HepG2 (cell line): ENCODE data around the gene IFT88. TPM values are rescaled to one million over a fixed set of nuclear protein-coding genes. Genes with fewer than 3 reads are reported as not detected.

ENCODE experiments used
- ARID2 ChIP-seq: sonication (generic); formaldehyde crosslinking; IDR thresholded peaks from 2 replicates; pipeline ENCODE4 v1.8.1; 2022; ENCODE audit warnings: mild to moderate bottlenecking, missing genetic modification reagents, borderline replicate concordance
- FOXM1 ChIP-seq: sonication (generic); formaldehyde crosslinking; IDR thresholded peaks from 2 replicates; pipeline ENCODE4 v1.5.0; 2020; ENCODE audit warnings: missing genetic modification reagents
- KDM5A ChIP-seq: fragments of 200-600 bp; sonication (generic); IDR thresholded peaks from 2 replicates; pipeline ENCODE4 v1.7.0; 2018; ENCODE audit warnings: antibody characterized with exemption, mild to moderate bottlenecking, low read length, borderline replicate concordance
- MTA1 ChIP-seq: sonication (generic); formaldehyde crosslinking; IDR thresholded peaks from 2 replicates; pipeline ENCODE4 v1.4.0; 2020; ENCODE audit warnings: missing genetic modification reagents, mild to moderate bottlenecking, borderline replicate concordance
- NCOR1 ChIP-seq: fragments of 200-600 bp; sonication (generic); IDR thresholded peaks from 2 replicates; pipeline ENCODE4 v1.7.0; 2017; ENCODE audit warnings: antibody characterized with exemption, low read length, borderline replicate concordance
- RAD51 ChIP-seq: fragments of 450-650 bp; IDR thresholded peaks from 2 replicates; pipeline ENCODE4 v1.6.1; 2016; ENCODE audit warnings: borderline replicate concordance
- RFXANK ChIP-seq: IDR thresholded peaks from 2 replicates; pipeline ENCODE4 v1.6.1; 2016
- RXRA ChIP-seq: sonication (generic); formaldehyde crosslinking; IDR thresholded peaks from 2 replicates; pipeline ENCODE4 v1.5.1; 2020; ENCODE audit warnings: missing genetic modification reagents
- ZBTB7A ChIP-seq: sonication (generic); formaldehyde crosslinking; IDR thresholded peaks from 2 replicates; pipeline ENCODE4 v1.8.0; 2022; ENCODE audit warnings: mild to moderate bottlenecking, missing genetic modification reagents
- ZNF326 ChIP-seq: sonication (generic); formaldehyde crosslinking; IDR thresholded peaks from 2 replicates; pipeline ENCODE4 v1.4.0; 2020; ENCODE audit warnings: missing genetic modification reagents, borderline replicate concordance
- ZNF337 ChIP-seq: sonication (generic); formaldehyde crosslinking; IDR thresholded peaks from 2 replicates; pipeline ENCODE4 v1.5.1; 2020; ENCODE audit warnings: missing genetic modification reagents, low read depth, mild to moderate bottlenecking, borderline replicate concordance
- polyA plus RNA-seq, 8 experiments: library from polyadenylated mRNA; depleted of rRNA in 3 of 8; stranded (reverse) in 7 of 8; unstranded in 1 of 8; fragments of >200 nt; fragmentation: Illumina TruSeq in 4 of 8; extraction: Trizol in 4 of 8; gene quantifications; 2 replicates each; pipeline versions ENCODE4 v1.2.1 to v1.2.3, GENCODE V29; 2011 to 2016; ENCODE audit warnings: low read depth in 4 of 8, missing spikeins in 1 of 8, mixed read lengths in 1 of 8; ENCODE audit not compliant: insufficient read depth in 1 of 8
- total RNA-seq, 5 experiments: library from RNA; depleted of rRNA; stranded (reverse); fragments of >200 nt; fragmentation: Illumina TruSeq; extraction: Trizol; gene quantifications; 2 replicates each; pipeline ENCODE4 v1.2.3, GENCODE V29; 2016; ENCODE audit warnings: low read depth in 1 of 5
- TF ChIP-seq, protein P1 (sequence below): sonication (generic); formaldehyde crosslinking; IDR thresholded peaks from 2 replicates; pipeline ENCODE4 v1.4.0; 2020; ENCODE audit warnings: missing genetic modification reagents
- TF ChIP-seq, protein P2 (sequence below): IDR thresholded peaks from 2 replicates; pipeline ENCODE4 v1.6.1; 2016; ENCODE audit warnings: missing genetic modification reagents, missing compliant biosample characterization
- TF ChIP-seq, protein P3 (sequence below): sonication (generic); formaldehyde crosslinking; IDR thresholded peaks from 2 replicates; pipeline ENCODE4 v1.5.0; 2020; ENCODE audit warnings: mild to moderate bottlenecking, missing genetic modification reagents
- TF ChIP-seq, protein P4 (sequence below): sonication (generic); formaldehyde crosslinking; IDR thresholded peaks from 2 replicates; pipeline ENCODE4 v1.4.0; 2020; ENCODE audit warnings: missing genetic modification reagents
- TF ChIP-seq, protein P5 (sequence below): sonication (generic); formaldehyde crosslinking; IDR thresholded peaks from 2 replicates; pipeline ENCODE4 v1.8.1; 2023; ENCODE audit warnings: mild to moderate bottlenecking, moderate library complexity, missing genetic modification reagents
- TF ChIP-seq, protein P6 (sequence below): sonication (generic); formaldehyde crosslinking; IDR thresholded peaks from 2 replicates; pipeline ENCODE4 v1.4.0; 2020; ENCODE audit warnings: missing genetic modification reagents

The IFT88 gene
- total and polyA plus RNA-seq, 2 of the 13 experiments (the other 11 are each of a cell fraction or from before 2014, with no cell fraction given) = 8.4 to 19.9 TPM

DNA sequence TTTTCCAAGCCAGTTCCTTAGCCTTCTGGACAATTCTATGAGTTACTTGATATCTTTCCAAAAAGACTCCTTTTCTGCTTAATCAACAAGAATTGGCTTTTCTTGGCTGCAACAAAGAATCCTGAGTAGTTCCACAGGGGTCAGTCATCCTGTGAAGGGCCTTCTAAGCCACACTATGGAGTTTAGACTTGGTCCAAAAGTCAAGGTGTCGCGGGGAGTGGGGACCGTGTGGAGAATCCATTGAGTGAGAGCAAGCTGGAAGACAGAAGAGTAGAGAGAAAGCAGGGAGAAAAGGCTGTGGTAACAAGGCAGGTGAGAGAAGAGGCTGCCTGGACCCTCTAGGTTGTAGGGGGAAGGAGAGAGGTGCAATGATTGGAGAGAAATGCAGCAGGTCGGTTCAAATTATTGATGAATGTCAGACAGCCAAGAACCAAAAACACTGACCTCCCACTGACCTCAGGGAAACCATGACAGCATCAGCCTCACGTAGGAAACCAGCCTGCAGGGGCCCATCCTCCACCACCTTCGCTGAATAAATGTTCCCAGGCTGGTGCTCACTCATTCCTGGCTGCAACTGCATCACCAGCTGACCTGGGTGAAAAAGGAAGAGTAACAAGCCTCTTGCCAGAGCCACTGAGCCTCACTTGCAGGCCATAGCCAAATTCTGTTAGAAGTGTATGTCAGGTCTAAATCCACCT, 7.1 kb upstream of the IFT88 start (continued):
- TF ChIP-seq, protein P1, sequence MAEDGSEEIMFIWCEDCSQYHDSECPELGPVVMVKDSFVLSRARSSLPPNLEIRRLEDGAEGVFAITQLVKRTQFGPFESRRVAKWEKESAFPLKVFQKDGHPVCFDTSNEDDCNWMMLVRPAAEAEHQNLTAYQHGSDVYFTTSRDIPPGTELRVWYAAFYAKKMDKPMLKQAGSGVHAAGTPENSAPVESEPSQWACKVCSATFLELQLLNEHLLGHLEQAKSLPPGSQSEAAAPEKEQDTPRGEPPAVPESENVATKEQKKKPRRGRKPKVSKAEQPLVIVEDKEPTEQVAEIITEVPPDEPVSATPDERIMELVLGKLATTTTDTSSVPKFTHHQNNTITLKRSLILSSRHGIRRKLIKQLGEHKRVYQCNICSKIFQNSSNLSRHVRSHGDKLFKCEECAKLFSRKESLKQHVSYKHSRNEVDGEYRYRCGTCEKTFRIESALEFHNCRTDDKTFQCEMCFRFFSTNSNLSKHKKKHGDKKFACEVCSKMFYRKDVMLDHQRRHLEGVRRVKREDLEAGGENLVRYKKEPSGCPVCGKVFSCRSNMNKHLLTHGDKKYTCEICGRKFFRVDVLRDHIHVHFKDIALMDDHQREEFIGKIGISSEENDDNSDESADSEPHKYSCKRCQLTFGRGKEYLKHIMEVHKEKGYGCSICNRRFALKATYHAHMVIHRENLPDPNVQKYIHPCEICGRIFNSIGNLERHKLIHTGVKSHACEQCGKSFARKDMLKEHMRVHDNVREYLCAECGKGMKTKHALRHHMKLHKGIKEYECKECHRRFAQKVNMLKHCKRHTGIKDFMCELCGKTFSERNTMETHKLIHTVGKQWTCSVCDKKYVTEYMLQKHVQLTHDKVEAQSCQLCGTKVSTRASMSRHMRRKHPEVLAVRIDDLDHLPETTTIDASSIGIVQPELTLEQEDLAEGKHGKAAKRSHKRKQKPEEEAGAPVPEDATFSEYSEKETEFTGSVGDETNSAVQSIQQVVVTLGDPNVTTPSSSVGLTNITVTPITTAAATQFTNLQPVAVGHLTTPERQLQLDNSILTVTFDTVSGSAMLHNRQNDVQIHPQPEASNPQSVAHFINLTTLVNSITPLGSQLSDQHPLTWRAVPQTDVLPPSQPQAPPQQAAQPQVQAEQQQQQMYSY (CRISPR knock-in tag) = no peak
- no peak for TF ChIP-seq ARID2 (CRISPR knock-in tag)
- TF ChIP-seq NCOR1 = peak; percentile 40; the same call in 1 of the 2 replicates
- TF ChIP-seq, protein P2, sequence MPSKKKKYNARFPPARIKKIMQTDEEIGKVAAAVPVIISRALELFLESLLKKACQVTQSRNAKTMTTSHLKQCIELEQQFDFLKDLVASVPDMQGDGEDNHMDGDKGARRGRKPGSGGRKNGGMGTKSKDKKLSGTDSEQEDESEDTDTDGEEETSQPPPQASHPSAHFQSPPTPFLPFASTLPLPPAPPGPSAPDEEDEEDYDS = 0 out of 2 replicates have a peak, but pooled peaks have one; percentile 14
- no peak for TF ChIP-seq KDM5A
- no peak for TF ChIP-seq RAD51
- TF ChIP-seq RXRA (CRISPR knock-in tag) = peak; percentile 42; the same call in 1 of the 2 replicates
- TF ChIP-seq, protein P3, sequence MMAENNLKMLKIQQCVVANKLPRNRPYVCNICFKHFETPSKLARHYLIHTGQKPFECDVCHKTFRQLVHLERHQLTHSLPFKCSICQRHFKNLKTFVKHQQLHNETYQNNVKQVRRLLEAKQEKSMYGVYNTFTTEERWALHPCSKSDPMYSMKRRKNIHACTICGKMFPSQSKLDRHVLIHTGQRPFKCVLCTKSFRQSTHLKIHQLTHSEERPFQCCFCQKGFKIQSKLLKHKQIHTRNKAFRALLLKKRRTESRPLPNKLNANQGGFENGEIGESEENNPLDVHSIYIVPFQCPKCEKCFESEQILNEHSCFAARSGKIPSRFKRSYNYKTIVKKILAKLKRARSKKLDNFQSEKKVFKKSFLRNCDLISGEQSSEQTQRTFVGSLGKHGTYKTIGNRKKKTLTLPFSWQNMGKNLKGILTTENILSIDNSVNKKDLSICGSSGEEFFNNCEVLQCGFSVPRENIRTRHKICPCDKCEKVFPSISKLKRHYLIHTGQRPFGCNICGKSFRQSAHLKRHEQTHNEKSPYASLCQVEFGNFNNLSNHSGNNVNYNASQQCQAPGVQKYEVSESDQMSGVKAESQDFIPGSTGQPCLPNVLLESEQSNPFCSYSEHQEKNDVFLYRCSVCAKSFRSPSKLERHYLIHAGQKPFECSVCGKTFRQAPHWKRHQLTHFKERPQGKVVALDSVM (CRISPR knock-in tag) = no peak
- TF ChIP-seq, protein P4, sequence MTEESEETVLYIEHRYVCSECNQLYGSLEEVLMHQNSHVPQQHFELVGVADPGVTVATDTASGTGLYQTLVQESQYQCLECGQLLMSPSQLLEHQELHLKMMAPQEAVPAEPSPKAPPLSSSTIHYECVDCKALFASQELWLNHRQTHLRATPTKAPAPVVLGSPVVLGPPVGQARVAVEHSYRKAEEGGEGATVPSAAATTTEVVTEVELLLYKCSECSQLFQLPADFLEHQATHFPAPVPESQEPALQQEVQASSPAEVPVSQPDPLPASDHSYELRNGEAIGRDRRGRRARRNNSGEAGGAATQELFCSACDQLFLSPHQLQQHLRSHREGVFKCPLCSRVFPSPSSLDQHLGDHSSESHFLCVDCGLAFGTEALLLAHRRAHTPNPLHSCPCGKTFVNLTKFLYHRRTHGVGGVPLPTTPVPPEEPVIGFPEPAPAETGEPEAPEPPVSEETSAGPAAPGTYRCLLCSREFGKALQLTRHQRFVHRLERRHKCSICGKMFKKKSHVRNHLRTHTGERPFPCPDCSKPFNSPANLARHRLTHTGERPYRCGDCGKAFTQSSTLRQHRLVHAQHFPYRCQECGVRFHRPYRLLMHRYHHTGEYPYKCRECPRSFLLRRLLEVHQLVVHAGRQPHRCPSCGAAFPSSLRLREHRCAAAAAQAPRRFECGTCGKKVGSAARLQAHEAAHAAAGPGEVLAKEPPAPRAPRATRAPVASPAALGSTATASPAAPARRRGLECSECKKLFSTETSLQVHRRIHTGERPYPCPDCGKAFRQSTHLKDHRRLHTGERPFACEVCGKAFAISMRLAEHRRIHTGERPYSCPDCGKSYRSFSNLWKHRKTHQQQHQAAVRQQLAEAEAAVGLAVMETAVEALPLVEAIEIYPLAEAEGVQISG = no peak
- TF ChIP-seq, protein P5, sequence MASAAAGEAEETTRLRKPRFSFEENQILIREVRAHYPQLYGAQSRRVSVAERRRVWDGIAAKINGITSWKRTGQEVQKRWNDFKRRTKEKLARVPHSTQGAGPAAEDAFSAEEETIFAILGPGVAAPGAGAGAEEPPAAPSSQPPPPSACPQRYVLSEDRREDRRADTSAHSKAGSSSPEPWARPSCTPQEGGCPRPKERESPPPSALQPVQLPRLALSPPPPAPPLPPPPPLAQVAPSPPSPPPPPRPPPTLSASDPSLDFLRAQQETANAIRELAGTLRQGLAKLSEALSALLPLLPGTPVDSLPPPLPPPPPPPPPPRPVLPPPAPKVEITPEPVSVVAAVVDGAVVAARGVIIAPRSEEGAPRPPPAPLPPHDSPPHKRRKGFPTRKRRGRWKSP (CRISPR knock-in tag) = no peak
- TF ChIP-seq RFXANK (CRISPR knock-in tag) = no peak
- no peak for TF ChIP-seq FOXM1 (CRISPR knock-in tag)
- TF ChIP-seq ZNF337 (CRISPR knock-in tag) = no peak
- TF ChIP-seq ZBTB7A = no peak
- TF ChIP-seq MTA1 (CRISPR knock-in tag) = no peak
- TF ChIP-seq, protein P6, sequence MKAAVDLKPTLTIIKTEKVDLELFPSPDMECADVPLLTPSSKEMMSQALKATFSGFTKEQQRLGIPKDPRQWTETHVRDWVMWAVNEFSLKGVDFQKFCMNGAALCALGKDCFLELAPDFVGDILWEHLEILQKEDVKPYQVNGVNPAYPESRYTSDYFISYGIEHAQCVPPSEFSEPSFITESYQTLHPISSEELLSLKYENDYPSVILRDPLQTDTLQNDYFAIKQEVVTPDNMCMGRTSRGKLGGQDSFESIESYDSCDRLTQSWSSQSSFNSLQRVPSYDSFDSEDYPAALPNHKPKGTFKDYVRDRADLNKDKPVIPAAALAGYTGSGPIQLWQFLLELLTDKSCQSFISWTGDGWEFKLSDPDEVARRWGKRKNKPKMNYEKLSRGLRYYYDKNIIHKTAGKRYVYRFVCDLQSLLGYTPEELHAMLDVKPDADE (CRISPR knock-in tag) = no peak
- no peak for TF ChIP-seq ZNF326 (CRISPR knock-in tag)
